Measurements from ENCODE around the gene TPD52L1.
"Not testable (repeated sequence)": the region's sequence is repeated elsewhere in the genome, so short reads cannot be mapped to it uniquely, and the experiment has no call there.

Gene TPD52L1

GRCh38 chr6:125144822-125145221 is 8.8 kb upstream of the TPD52L1 start:
- Histone ChIP-seq H3K9ac (ENCODE audit: low read depth, low read length) (no peak overlapping the region), H3K27me3 (ENCODE audit: control insufficient read depth, insufficient read depth, low read length) (no peaks in the 10 kb centered on the region), H3K4me3 (ENCODE audit: low read depth, low read length) (no peak overlapping the region), H3K4me1 (ENCODE audit: control insufficient read depth, insufficient read depth, low read length) (no peaks in the 10 kb centered on the region), H3K36me3 (ENCODE audit: control insufficient read depth, insufficient read depth, low read length) (no peaks in the 10 kb centered on the region), H3K9me3 (ENCODE audit: control insufficient read depth, insufficient read depth, low read length) (no peaks in the 10 kb centered on the region)

DNA sequence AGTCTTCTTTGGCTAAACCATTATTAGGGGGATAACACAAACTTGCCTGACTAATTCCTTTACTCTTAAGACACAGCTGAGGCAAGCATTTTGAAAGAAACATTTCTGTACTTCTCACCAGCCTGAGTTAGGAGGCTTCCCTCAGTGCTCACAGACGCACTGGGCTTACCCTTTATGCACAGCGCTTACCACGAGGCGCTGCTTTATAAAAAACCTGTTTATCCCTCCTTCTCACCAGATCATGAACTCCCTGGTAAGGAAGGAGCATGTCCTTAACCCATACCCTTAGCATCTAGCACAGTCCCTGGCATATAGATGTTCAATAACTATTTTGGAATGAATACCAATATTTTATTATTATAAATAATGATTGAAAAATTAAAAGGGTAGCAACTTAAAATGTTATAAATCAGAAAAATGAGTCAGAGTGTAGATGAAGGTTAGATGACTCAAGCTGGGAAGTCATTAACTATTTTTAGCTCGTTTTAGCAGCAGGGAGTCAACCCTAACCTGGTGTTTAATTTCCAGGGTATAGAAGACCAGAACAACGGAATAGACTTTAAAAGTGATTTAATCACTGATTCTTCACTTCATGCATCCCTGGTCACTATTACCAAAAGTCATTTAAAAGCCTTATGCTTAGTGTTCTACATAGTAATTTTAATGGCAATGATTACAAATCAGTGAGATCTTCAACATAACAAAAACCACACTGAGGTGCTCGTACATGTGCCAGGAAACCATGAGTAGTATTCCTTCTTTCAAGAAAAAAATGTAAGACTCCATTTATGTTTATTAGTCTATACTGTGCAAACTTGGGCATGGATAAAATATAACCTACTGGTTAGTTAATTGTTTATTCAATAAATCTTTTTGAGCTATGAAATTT is 4.1 kb upstream of the TPD52L1 start:
- H3K9me3 ChIP-seq (ENCODE audit: control insufficient read depth, insufficient read depth, low read length): no peaks in the 10 kb centered on the region
- no peaks in the 10 kb centered on the region for H3K4me1 ChIP-seq (ENCODE audit: control insufficient read depth, insufficient read depth, low read length)
- H3K36me3 ChIP-seq (ENCODE audit: control insufficient read depth, insufficient read depth, low read length): no peaks in the 10 kb centered on the region
- no peak overlapping the region for H3K4me3 ChIP-seq (ENCODE audit: low read depth, low read length)
- H3K9ac ChIP-seq (ENCODE audit: low read depth, low read length): no peak overlapping the region
- peaks cover 14% of the 10 kb centered on the region for H3K27me3 ChIP-seq (ENCODE audit: control insufficient read depth, insufficient read depth, low read length)

GRCh38 chr6:125151700-125152099 is 1.9 kb upstream of the TPD52L1 start:
- H3K9ac ChIP-seq (ENCODE audit: low read depth, low read length): no peak overlapping the region
- no peaks in the 10 kb centered on the region for H3K9me3 ChIP-seq (ENCODE audit: control insufficient read depth, insufficient read depth, low read length)
- no peaks in the 10 kb centered on the region for H3K4me1 ChIP-seq (ENCODE audit: control insufficient read depth, insufficient read depth, low read length)
- no peaks in the 10 kb centered on the region for H3K36me3 ChIP-seq (ENCODE audit: control insufficient read depth, insufficient read depth, low read length)
- no peak overlapping the region for H3K4me3 ChIP-seq (ENCODE audit: low read depth, low read length)
- peaks cover 27% of the 10 kb centered on the region for H3K27me3 ChIP-seq (ENCODE audit: control insufficient read depth, insufficient read depth, low read length)

DNA sequence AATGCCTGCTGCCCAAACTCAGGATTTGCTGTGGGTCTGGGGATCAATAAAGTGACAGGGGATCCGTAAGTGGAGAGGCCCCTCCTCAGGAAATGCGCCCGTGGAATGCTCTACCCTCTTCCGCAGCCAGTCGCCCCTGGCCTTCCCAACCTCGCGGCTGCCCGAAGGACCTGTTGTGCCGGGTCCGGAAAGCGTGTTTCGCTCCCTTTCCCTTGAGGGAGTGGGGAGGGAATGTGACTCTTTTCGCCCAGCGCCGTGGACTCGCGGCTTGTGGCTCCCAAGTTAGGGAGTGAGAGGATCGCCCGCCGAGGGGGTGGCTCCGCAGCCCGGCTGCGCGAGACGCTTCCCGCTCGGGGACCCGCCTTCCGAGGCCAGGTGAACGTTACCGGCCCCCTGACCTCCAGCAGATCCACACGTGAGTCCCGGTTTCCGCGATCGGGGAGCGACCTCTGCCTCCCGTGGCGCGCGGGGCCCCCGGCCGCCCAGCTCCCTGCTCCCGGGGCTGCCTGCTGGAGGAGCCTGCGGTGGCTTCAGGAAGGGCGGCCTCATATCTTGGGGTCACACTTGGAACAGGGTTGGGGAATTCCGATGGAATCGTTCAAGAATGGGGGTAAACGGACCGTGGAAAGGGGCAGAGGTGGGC is 666 bp downstream of the TPD52L1 start:
- peaks cover 27% of the 10 kb centered on the region for H3K27me3 ChIP-seq (ENCODE audit: control insufficient read depth, insufficient read depth, low read length)
- H3K4me1 ChIP-seq (ENCODE audit: control insufficient read depth, insufficient read depth, low read length): no peaks in the 10 kb centered on the region
- H3K36me3 ChIP-seq (ENCODE audit: control insufficient read depth, insufficient read depth, low read length): no peaks in the 10 kb centered on the region
- no peaks in the 10 kb centered on the region for H3K9me3 ChIP-seq (ENCODE audit: control insufficient read depth, insufficient read depth, low read length)
- peak overlapping the region; percentile 86 for H3K9ac ChIP-seq (ENCODE audit: low read depth, low read length)
- peak overlapping the region; percentile 81 for H3K4me3 ChIP-seq (ENCODE audit: low read depth, low read length)

DNA sequence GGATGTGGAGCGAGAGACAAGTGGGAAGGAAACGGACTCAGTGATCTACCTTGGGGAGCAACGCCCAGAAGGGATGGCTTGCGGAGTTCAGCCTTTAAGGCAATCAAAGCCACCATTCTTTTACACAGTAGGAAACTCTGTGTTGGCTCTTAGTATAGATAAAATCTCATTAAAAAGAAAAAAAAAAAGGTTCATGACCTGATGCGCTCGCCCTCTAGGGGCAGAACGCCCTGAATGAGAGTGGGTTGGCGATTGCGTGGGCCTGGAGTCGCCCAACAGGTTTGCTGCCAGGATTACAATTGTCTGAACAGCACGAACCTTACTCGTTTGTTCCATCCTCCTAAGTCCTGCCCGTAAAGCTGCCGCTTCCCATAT is 1.2 kb downstream of the TPD52L1 start:
- Histone ChIP-seq H3K4me1 (ENCODE audit: control insufficient read depth, insufficient read depth, low read length) (no peaks in the 10 kb centered on the region), H3K9ac (ENCODE audit: low read depth, low read length) (peak overlapping the region; percentile 86), H3K9me3 (ENCODE audit: control insufficient read depth, insufficient read depth, low read length) (no peaks in the 10 kb centered on the region), H3K4me3 (ENCODE audit: low read depth, low read length) (peak overlapping the region; percentile 81), H3K36me3 (ENCODE audit: control insufficient read depth, insufficient read depth, low read length) (no peaks in the 10 kb centered on the region), H3K27me3 (ENCODE audit: control insufficient read depth, insufficient read depth, low read length) (peaks cover 27% of the 10 kb centered on the region)

DNA sequence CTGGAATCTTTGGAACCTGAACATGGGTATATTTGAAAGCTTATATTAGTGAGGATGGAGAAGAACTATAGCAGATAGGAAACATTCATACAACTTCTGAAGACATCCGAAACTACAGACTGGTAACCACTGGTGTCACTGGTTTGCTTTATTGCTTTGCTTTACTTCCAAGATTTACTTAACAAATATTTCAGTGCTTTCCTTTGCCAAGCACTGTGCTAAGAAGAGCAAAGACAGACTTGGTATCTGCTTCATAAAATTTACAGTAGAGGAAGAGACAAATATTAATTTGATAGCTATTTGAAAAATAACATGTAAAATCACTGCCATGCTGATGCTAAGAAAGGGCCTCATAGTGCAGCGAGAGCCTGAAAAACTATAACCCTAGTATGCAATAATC is 1.8 kb downstream of the TPD52L1 start:
- H3K36me3 ChIP-seq (ENCODE audit: control insufficient read depth, insufficient read depth, low read length): no peaks in the 10 kb centered on the region
- H3K27me3 ChIP-seq (ENCODE audit: control insufficient read depth, insufficient read depth, low read length): peaks cover 27% of the 10 kb centered on the region
- no peak overlapping the region for H3K9ac ChIP-seq (ENCODE audit: low read depth, low read length)
- no peaks in the 10 kb centered on the region for H3K4me1 ChIP-seq (ENCODE audit: control insufficient read depth, insufficient read depth, low read length)
- H3K9me3 ChIP-seq (ENCODE audit: control insufficient read depth, insufficient read depth, low read length): no peaks in the 10 kb centered on the region
- no peak overlapping the region for H3K4me3 ChIP-seq (ENCODE audit: low read depth, low read length)

GRCh38 chr6:125156496-125156895 is 2.9 kb downstream of the TPD52L1 start:
- peaks cover 27% of the 10 kb centered on the region for H3K27me3 ChIP-seq (ENCODE audit: control insufficient read depth, insufficient read depth, low read length)
- H3K9ac ChIP-seq (ENCODE audit: low read depth, low read length): no peak overlapping the region
- no peak overlapping the region for H3K4me3 ChIP-seq (ENCODE audit: low read depth, low read length)
- H3K9me3 ChIP-seq (ENCODE audit: control insufficient read depth, insufficient read depth, low read length): no peaks in the 10 kb centered on the region
- H3K36me3 ChIP-seq (ENCODE audit: control insufficient read depth, insufficient read depth, low read length): no peaks in the 10 kb centered on the region
- H3K4me1 ChIP-seq (ENCODE audit: control insufficient read depth, insufficient read depth, low read length): no peaks in the 10 kb centered on the region

GRCh38 chr6:125157280-125157679 is 3.7 kb downstream of the TPD52L1 start:
- Histone ChIP-seq H3K27me3 (ENCODE audit: control insufficient read depth, insufficient read depth, low read length) (peaks cover 27% of the 10 kb centered on the region), H3K4me3 (ENCODE audit: low read depth, low read length) (no peak overlapping the region), H3K4me1 (ENCODE audit: control insufficient read depth, insufficient read depth, low read length) (no peaks in the 10 kb centered on the region), H3K9me3 (ENCODE audit: control insufficient read depth, insufficient read depth, low read length) (no peaks in the 10 kb centered on the region), H3K9ac (ENCODE audit: low read depth, low read length) (no peak overlapping the region), H3K36me3 (ENCODE audit: control insufficient read depth, insufficient read depth, low read length) (no peaks in the 10 kb centered on the region)

GRCh38 chr6:125157725-125158124 is 4.2 kb downstream of the TPD52L1 start:
- Histone ChIP-seq H3K9ac (ENCODE audit: low read depth, low read length) (no peak overlapping the region), H3K4me3 (ENCODE audit: low read depth, low read length) (no peak overlapping the region), H3K27me3 (ENCODE audit: control insufficient read depth, insufficient read depth, low read length) (peaks cover 26% of the 10 kb centered on the region), H3K9me3 (ENCODE audit: control insufficient read depth, insufficient read depth, low read length) (no peaks in the 10 kb centered on the region), H3K36me3 (ENCODE audit: control insufficient read depth, insufficient read depth, low read length) (no peaks in the 10 kb centered on the region), H3K4me1 (ENCODE audit: control insufficient read depth, insufficient read depth, low read length) (no peaks in the 10 kb centered on the region)

GRCh38 chr6:125163339-125163738 is 9.8 kb downstream of the TPD52L1 start:
- not testable (repeated sequence) for H3K9ac ChIP-seq (ENCODE audit: low read depth, low read length); H3K4me1 ChIP-seq (ENCODE audit: control insufficient read depth, insufficient read depth, low read length); H3K36me3 ChIP-seq (ENCODE audit: control insufficient read depth, insufficient read depth, low read length); H3K9me3 ChIP-seq (ENCODE audit: control insufficient read depth, insufficient read depth, low read length); H3K27me3 ChIP-seq (ENCODE audit: control insufficient read depth, insufficient read depth, low read length); H3K4me3 ChIP-seq (ENCODE audit: low read depth, low read length)

DNA sequence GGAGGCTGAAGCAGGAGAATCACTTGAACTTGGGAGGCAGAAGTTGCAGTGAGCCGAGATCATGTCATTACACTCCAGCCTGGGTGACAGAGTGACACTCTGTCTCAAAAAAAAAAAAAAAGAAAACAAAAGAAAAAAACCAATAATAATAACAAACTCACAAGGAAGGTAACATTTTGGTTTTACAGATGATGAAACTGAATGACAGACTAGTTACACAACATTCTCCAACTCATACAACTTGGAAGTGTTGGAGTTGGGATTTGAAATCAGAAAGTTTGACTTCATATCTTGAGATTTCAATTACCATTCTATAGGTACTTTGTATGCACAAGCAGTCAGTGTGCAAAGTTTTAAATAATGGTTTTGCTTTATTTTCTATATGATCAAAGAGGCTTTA is 10.2 kb downstream of the TPD52L1 start:
- no peaks in the 10 kb centered on the region for H3K27me3 ChIP-seq (ENCODE audit: control insufficient read depth, insufficient read depth, low read length)
- H3K9me3 ChIP-seq (ENCODE audit: control insufficient read depth, insufficient read depth, low read length): no peaks in the 10 kb centered on the region
- H3K36me3 ChIP-seq (ENCODE audit: control insufficient read depth, insufficient read depth, low read length): no peaks in the 10 kb centered on the region
- no peak overlapping the region for H3K4me3 ChIP-seq (ENCODE audit: low read depth, low read length)
- H3K9ac ChIP-seq (ENCODE audit: low read depth, low read length): no peak overlapping the region
- no peaks in the 10 kb centered on the region for H3K4me1 ChIP-seq (ENCODE audit: control insufficient read depth, insufficient read depth, low read length)

GRCh38 chr6:125164696-125165095 is 11.1 kb downstream of the TPD52L1 start:
- no peaks in the 10 kb centered on the region for H3K4me1 ChIP-seq (ENCODE audit: control insufficient read depth, insufficient read depth, low read length)
- H3K9me3 ChIP-seq (ENCODE audit: control insufficient read depth, insufficient read depth, low read length): no peaks in the 10 kb centered on the region
- H3K4me3 ChIP-seq (ENCODE audit: low read depth, low read length): no peak overlapping the region
- no peak overlapping the region for H3K9ac ChIP-seq (ENCODE audit: low read depth, low read length)
- no peaks in the 10 kb centered on the region for H3K36me3 ChIP-seq (ENCODE audit: control insufficient read depth, insufficient read depth, low read length)
- H3K27me3 ChIP-seq (ENCODE audit: control insufficient read depth, insufficient read depth, low read length): no peaks in the 10 kb centered on the region
